Stomach (tissue), 9 donors: Measurements from ENCODE around the gene HIVEP1. TPM values are rescaled to one million over a fixed set of nuclear protein-coding genes. Genes with fewer than 3 reads are reported as not detected.

ENCODE experiments used
- DNase-seq, 2 donors: peaks; one replicate each; pipeline versions ENCODE4 v3.0.0 to v3.0.0-alpha.2; 2013 to 2019
- H3K27ac ChIP-seq, 5 donors: fragments of 200-600 bp in 4 of 5; sonication (generic) in 4 of 5; one replicate each; pipeline ENCODE4 v1.5.1; 2013 to 2019; ENCODE audit warnings: mild to moderate bottlenecking in 1 of 5, moderate library complexity in 1 of 5
- H3K27me3 ChIP-seq, 3 donors: fragments of 200-600 bp; sonication (generic); one replicate each; pipeline ENCODE4 v1.5.1; 2017 to 2019; ENCODE audit warnings: mixed run types in 1 of 3
- H3K36me3 ChIP-seq, 4 donors: fragments of 200-600 bp; sonication (generic); 1 replicate in 3 of 4; 2 replicates in 1 of 4; pipeline ENCODE4 v1.5.1; 2016 to 2019
- H3K4me1 ChIP-seq, 4 donors: fragments of 200-600 bp; sonication (generic); one replicate each; pipeline ENCODE4 v1.5.1; 2016 to 2019
- H3K4me3 ChIP-seq, 4 donors: fragments of 200-600 bp; sonication (generic) in 3 of 4; one replicate each; pipeline ENCODE4 v1.5.1; 2016 to 2019; ENCODE audit warnings: mild to moderate bottlenecking in 1 of 4
- H3K9me3 ChIP-seq, 4 donors: fragments of 200-600 bp; sonication (generic); one replicate each; pipeline ENCODE4 v1.5.1; 2016 to 2019
- EP300 ChIP-seq: sonication (generic); formaldehyde crosslinking; IDR thresholded peaks from one replicate; pipeline ENCODE4 v1.6.1; 2017; ENCODE audit warnings: antibody characterized with exemption
- POLR2A ChIP-seq, 4 donors: fragments of 450-650 bp; IDR thresholded peaks; one replicate each; pipeline ENCODE4 v1.6.1; 2016; ENCODE audit warnings: antibody characterized with exemption in 4 of 4, control low read depth in 2 of 4, mild to moderate bottlenecking in 1 of 4, moderate library complexity in 1 of 4
- POLR2AphosphoS5 ChIP-seq, 3 donors: sonication (generic); formaldehyde crosslinking; IDR thresholded peaks; one replicate each; pipeline ENCODE4 v1.6.1; 2016; ENCODE audit warnings: antibody characterized with exemption in 3 of 3
- WGBS, 5 donors: extraction: QIAGEN DNeasy Blood & Tissue Kit in 3 of 5; methylation state at CpG; one replicate each; pipeline versions ENCODE4 v1.1.5 to v1.1.7; 2013 to 2018; 5-methylcytosine and 5-hydroxymethylcytosine counted together
- intact Hi-C: fragments of 100-400 bp; cut with DNase I; formaldehyde crosslinking; loops from one replicate; pipeline ENCODE4 v1.15.1; 2023; ENCODE audit warnings: low total_unique reads
- polyA plus RNA-seq, 3 donors: library from polyadenylated mRNA; stranded (reverse); fragments of 200-250 nt; gene quantifications; one replicate each; pipeline ENCODE4 v1.2.3, GENCODE V29; 2013
- total RNA-seq, 5 donors: library from RNA; depleted of rRNA; stranded (reverse); fragments of >200 nt; gene quantifications; one replicate each; pipeline versions ENCODE4 v1.1.0 to v1.2.3, GENCODE V29; 2014 to 2016
- TF ChIP-seq, protein P1 (sequence below), 7 experiments: fragments of 450-650 bp in 4 of 7; fragments of 200-600 bp in 3 of 7; sonication (generic) in 3 of 7; IDR thresholded peaks; one replicate each; pipeline ENCODE4 v1.5.1; 2016 to 2019; ENCODE audit warnings: antibody characterized with exemption in 7 of 7, control low read depth in 2 of 7, mild to moderate bottlenecking in 1 of 7
- donor health status: healthy with polysubstance abuse.
- donor health status: Bipolar disorder and iron deficiency.
- donor health status: healthy.

The HIVEP1 gene
- total and polyA plus RNA-seq, 8 donors = 2.0 to 19.6 (median 14.1) TPM

DNA sequence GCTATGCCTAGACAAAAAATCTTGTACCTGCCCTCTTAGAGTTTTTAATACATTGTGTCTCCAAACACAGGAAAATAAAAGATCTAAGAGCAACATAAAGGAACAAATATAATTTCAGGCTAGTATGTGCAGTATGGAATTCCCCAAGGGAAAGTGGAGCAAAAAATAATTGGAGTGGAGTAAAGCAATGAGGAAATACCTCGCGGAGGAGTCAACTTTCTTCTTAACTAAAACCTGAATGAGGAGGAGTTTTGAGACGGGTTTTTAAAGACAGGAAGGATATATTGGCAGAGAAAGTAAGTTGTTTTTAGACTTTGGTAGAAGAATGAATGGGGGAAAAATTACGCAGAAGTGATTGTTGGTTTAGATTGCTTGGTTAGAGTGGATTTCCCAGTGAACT, 14.0 kb downstream of the HIVEP1 start:
- Histone ChIP-seq H3K4me3 (no peak overlapping the region), H3K36me3 (peaks cover 0 to 8% (median under 1%) of the 10 kb centered on the region in 4 donors), H3K27me3 (no peaks in the 10 kb centered on the region), H3K4me1 (peaks cover 17 to 39% (median 26%) of the 10 kb centered on the region in 4 donors), H3K27ac (no peak overlapping the region), H3K9me3 (peaks cover 0 to 4% (median 2%) of the 10 kb centered on the region in 4 donors)
- 81 to 91% (median 87%) methylated on average over 4 of the region's 4 CpGs for WGBS, 5 donors
- TF ChIP-seq EP300 (no peak), POLR2AphosphoS5 (IDR thresholded peaks at IDR 0.05) (no peak), POLR2A (IDR thresholded peaks at IDR 0.05) (no peak)
- TF ChIP-seq, protein P1, sequence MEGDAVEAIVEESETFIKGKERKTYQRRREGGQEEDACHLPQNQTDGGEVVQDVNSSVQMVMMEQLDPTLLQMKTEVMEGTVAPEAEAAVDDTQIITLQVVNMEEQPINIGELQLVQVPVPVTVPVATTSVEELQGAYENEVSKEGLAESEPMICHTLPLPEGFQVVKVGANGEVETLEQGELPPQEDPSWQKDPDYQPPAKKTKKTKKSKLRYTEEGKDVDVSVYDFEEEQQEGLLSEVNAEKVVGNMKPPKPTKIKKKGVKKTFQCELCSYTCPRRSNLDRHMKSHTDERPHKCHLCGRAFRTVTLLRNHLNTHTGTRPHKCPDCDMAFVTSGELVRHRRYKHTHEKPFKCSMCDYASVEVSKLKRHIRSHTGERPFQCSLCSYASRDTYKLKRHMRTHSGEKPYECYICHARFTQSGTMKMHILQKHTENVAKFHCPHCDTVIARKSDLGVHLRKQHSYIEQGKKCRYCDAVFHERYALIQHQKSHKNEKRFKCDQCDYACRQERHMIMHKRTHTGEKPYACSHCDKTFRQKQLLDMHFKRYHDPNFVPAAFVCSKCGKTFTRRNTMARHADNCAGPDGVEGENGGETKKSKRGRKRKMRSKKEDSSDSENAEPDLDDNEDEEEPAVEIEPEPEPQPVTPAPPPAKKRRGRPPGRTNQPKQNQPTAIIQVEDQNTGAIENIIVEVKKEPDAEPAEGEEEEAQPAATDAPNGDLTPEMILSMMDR (IDR thresholded peaks at IDR 0.05) = no peak
- intact Hi-C loops = no loop called here
- no peak for DNase-seq

DNA sequence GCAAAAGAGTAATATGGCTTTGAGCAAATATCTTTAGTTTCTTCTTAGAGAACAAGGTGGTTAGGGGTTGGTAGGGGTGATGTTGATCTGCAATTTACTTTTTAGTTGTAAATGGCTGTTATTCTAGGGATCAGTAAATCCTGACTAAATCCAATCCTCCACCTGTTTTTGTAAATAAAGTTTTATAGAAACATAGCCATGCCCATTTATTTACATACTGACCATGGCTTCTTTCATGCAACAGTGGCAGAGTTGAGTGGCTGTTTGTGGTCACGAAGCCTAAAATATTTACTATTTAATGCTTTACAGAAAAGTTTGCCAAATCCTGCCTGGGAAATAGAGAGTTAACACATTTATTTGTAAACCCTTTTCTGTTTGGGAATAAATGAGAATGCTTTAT, 14.7 kb downstream of the HIVEP1 start:
- WGBS, 5 donors = 85 to 96% (median 90%) methylated on average over 1 of the region's 1 CpG
- Histone ChIP-seq H3K27me3 (no peaks in the 10 kb centered on the region), H3K36me3 (peaks cover 0 to 8% (median 3%) of the 10 kb centered on the region in 4 donors), H3K9me3 (peaks cover 0 to 4% (median 2%) of the 10 kb centered on the region in 4 donors), H3K4me1 (peaks cover 17 to 39% (median 25%) of the 10 kb centered on the region in 4 donors), H3K4me3 (no peak overlapping the region), H3K27ac (no peak overlapping the region)
- TF ChIP-seq EP300 = no peak
- no peak for TF ChIP-seq POLR2AphosphoS5 (IDR thresholded peaks at IDR 0.05)
- TF ChIP-seq, protein P1 (IDR thresholded peaks at IDR 0.05) = no peak
- no peak for TF ChIP-seq POLR2A (IDR thresholded peaks at IDR 0.05)
- DNase-seq = no peak
- intact Hi-C loops = no loop called here

DNA sequence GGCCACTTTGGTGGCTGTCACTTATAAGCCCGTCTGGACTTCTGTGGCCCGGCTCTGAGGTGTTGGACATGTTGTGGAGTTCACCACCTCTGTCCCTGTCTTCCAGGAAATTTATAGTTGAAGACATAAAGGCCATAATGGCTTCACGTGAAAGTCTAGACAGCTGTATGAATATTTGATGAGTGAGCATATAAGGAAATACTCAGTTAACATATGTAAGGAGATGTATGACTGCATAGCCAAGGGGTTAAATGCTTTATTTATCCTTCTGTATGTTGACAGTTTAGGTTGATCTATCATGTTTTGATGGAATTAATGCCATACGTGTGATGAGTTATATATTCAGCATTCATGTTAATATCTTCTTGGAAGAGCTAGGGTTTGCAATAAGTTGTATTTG, 16.1 kb downstream of the HIVEP1 start:
- 91 to 98% (median 97%) methylated on average over 4 of the region's 4 CpGs for WGBS, 5 donors
- Histone ChIP-seq H3K9me3 (peaks cover 0 to 4% (median 2%) of the 10 kb centered on the region in 4 donors), H3K27me3 (no peaks in the 10 kb centered on the region), H3K27ac (no peak overlapping the region), H3K4me3 (no peak overlapping the region), H3K4me1 (peaks cover 17 to 47% (median 25%) of the 10 kb centered on the region in 4 donors), H3K36me3 (peaks cover 0 to 8% (median 3%) of the 10 kb centered on the region in 4 donors)
- no peak for TF ChIP-seq EP300
- no peak for TF ChIP-seq POLR2A (IDR thresholded peaks at IDR 0.05)
- TF ChIP-seq, protein P1 (IDR thresholded peaks at IDR 0.05) = no peak
- TF ChIP-seq POLR2AphosphoS5 (IDR thresholded peaks at IDR 0.05) = no peak
- intact Hi-C loops = no loop called here
- DNase-seq = no peak

DNA sequence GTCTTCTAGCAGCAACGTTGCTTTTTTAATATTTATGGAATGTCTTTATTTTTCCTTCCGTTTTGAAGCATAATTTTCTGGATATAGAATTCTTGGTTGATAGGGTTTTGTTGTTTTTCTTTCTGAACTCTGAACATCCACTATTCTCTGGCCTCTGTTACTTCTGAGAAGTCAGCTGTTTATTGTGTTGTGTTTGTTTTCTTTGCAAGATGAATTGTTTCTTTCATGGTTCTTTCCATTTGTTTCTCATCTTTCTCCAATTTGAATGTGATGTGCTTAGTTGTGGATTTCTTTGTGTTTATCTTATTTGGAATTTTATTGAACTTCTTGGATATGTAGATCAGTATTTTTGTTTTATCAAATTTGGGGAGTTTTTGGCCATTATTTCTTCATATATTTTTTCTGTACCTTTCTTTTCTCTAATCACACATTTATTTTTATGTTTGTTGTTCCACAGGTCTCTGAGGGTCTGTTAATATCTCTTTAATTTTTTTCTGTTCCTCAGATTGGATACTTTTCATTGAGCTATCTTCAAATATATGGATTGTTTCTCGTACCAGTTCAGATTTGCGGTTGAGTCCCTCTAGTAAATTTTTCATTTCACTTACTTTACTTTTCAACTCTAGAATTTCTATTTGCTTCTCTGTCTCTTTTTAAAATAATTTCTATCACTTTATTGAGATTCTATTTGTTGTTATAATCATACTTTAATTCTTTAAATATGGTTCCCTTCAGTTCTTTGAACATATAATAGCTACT, 18.0 kb downstream of the HIVEP1 start:
- no peak overlapping the region for H3K27ac ChIP-seq
- H3K4me3 ChIP-seq = no peak overlapping the region
- intact Hi-C loops = no loop called here
- peaks cover 0 to 4% (median 2%) of the 10 kb centered on the region in 4 donors for H3K9me3 ChIP-seq
- H3K4me1 ChIP-seq = peaks cover 11 to 45% (median 24%) of the 10 kb centered on the region in 4 donors
- no peaks in the 10 kb centered on the region for H3K27me3 ChIP-seq
- peaks cover 0 to 8% (median 3%) of the 10 kb centered on the region in 4 donors for H3K36me3 ChIP-seq
- TF ChIP-seq POLR2A (IDR thresholded peaks at IDR 0.05) (no peak), POLR2AphosphoS5 (IDR thresholded peaks at IDR 0.05) (no peak), EP300 (no peak)
- TF ChIP-seq, protein P1 (IDR thresholded peaks at IDR 0.05) = no peak
- DNase-seq = no peak
- 92 to 97% (median 96%) methylated on average over 4 of the region's 4 CpGs for WGBS, 5 donors
